Kidney (tissue), 22 donors: Measurements from ENCODE around the gene ITPRIPL2. TPM values are rescaled to one million over a fixed set of nuclear protein-coding genes. Genes with fewer than 3 reads are reported as not detected.
A peak's percentile ranks its signal among the peaks of the same experiment; 100 is the strongest.

Experiments used
- DNase-seq, 5 donors: peaks; one replicate each; pipeline ENCODE4 v3.0.0-alpha.2; 2013 to 2020
- FAIRE-seq: peaks from 2 replicates; lab custom pipeline; 2012; peaks lifted over from hg19 to GRCh38; lab: Jason Lieb, UNC
- H3K27ac ChIP-seq, 2 donors: one replicate each; pipeline ENCODE4 v1.7.0; 2013; ENCODE audit warnings: low read depth in 2 of 2, low read length in 2 of 2, inconsistent platforms in 1 of 2
- H3K27me3 ChIP-seq: one replicate; pipeline ENCODE4 v1.7.1; 2013; ENCODE audit warnings: low read length, inconsistent platforms; ENCODE audit not compliant: control insufficient read depth, insufficient read depth
- H3K36me3 ChIP-seq, 3 donors: one replicate each; pipeline versions ENCODE4 v1.7.0 to v1.7.1; 2013; ENCODE audit warnings: low read length in 3 of 3, control low read depth in 1 of 3, inconsistent platforms in 1 of 3; ENCODE audit not compliant: insufficient read depth in 3 of 3, control insufficient read depth in 2 of 3
- H3K4me1 ChIP-seq, 3 donors: one replicate each; pipeline versions ENCODE4 v1.7.0 to v1.7.1; 2013; ENCODE audit warnings: low read length in 3 of 3, inconsistent platforms in 1 of 3, low read depth in 1 of 3; ENCODE audit not compliant: control insufficient read depth in 2 of 3, insufficient read depth in 2 of 3
- H3K4me3 ChIP-seq, 3 donors: one replicate each; pipeline versions ENCODE4 v1.7.0 to v1.8.1; 2013; ENCODE audit warnings: low read length in 3 of 3, control low read depth in 1 of 3, inconsistent platforms in 1 of 3
- H3K9ac ChIP-seq, 3 donors: one replicate each; pipeline versions ENCODE4 v1.7.0 to v1.7.1; 2013; ENCODE audit warnings: low read length in 3 of 3, control low read depth in 1 of 3, inconsistent platforms in 1 of 3
- H3K9me3 ChIP-seq, 3 donors: one replicate each; pipeline versions ENCODE4 v1.7.0 to v1.7.1; 2013; ENCODE audit warnings: low read length in 3 of 3, control low read depth in 1 of 3, inconsistent platforms in 1 of 3; ENCODE audit not compliant: control insufficient read depth in 2 of 3, insufficient read depth in 1 of 3
- CTCF ChIP-seq: IDR thresholded peaks from 3 replicates; pipeline ENCODE4 v1.5.1; 2012; ENCODE audit warnings: mild to moderate bottlenecking, moderate library complexity, borderline replicate concordance; ENCODE audit not compliant: insufficient read depth; ENCODE audit errors: extremely low read depth
- intact Hi-C: fragments of 100-400 bp; cut with DNase I; formaldehyde crosslinking; loops from one replicate; pipeline ENCODE4 v1.11.1; 2022
- long read RNA-seq, 10 donors: library from polyadenylated mRNA in 1 of 10; unstranded in 1 of 10; transcript quantifications; one replicate each; pipeline ENCODE4 v2.0.0 and lab custom pipeline, GENCODE V29; 2021 to 2026
- polyA plus RNA-seq: library from polyadenylated mRNA; stranded (reverse); fragments of 350-450 nt; fragmentation: Illumina TruSeq; extraction: RNeasy Lipid Tissue Mini Kit (QIAGEN cat#74804); gene quantifications from one replicate; pipeline ENCODE4 v1.2.3, GENCODE V29; 2014; ENCODE audit warnings: low read depth, low replicate concordance; ENCODE audit not compliant: insufficient read depth
- total RNA-seq: library from RNA; stranded (reverse); fragmentation: NEBNext Ultra II Directional; extraction: Animal tissue kit (Norgen Biotek cat#: 25700); gene quantifications from one replicate; pipeline ENCODE4 v1.2.1, GENCODE V29; 2021
- donor health status: control.
- donor health status: control.
- donor health status: control.
- donor health status: control.
- donor health status: control.
- donor health status: DM: yes; HTN: yes; CAD: no.
- donor health status: Normal renal cell carcinoma (clear cell type).

The ITPRIPL2 gene
- 48.1 TPM for total RNA-seq
- polyA plus RNA-seq: 6.7 TPM
- long read RNA-seq, donor 1, full-length matches to known transcripts: 45 of 45 reads
- long read RNA-seq, donor 1, partial matches to known transcripts: 0 of 45 reads
- long read RNA-seq, donor 1, other reads (novel, unspliced or antisense): 0 of 45 reads
- long read RNA-seq, donor 2, full-length matches to known transcripts: 37 of 37 reads
- long read RNA-seq, donor 2, partial matches to known transcripts: 0 of 37 reads
- long read RNA-seq, donor 2, other reads (novel, unspliced or antisense): 0 of 37 reads
- long read RNA-seq, donor 3, full-length matches to known transcripts: 48 of 48 reads
- long read RNA-seq, donor 3, partial matches to known transcripts: 0 of 48 reads
- long read RNA-seq, donor 3, other reads (novel, unspliced or antisense): 0 of 48 reads
- long read RNA-seq, donor 4, full-length matches to known transcripts: 34 of 34 reads
- long read RNA-seq, donor 4, partial matches to known transcripts: 0 of 34 reads
- long read RNA-seq, donor 4, other reads (novel, unspliced or antisense): 0 of 34 reads
- long read RNA-seq, donor 5, full-length matches to known transcripts: 2 of 2 reads
- long read RNA-seq, donor 5, partial matches to known transcripts: 0 of 2 reads
- long read RNA-seq, donor 5, other reads (novel, unspliced or antisense): 0 of 2 reads
- long read RNA-seq, donor 6, full-length matches to known transcripts: 13 of 13 reads
- long read RNA-seq, donor 6, partial matches to known transcripts: 0 of 13 reads
- long read RNA-seq, donor 6, other reads (novel, unspliced or antisense): 0 of 13 reads
- long read RNA-seq, donor 7, full-length matches to known transcripts: 38 of 38 reads
- long read RNA-seq, donor 7, partial matches to known transcripts: 0 of 38 reads
- long read RNA-seq, donor 7, other reads (novel, unspliced or antisense): 0 of 38 reads
- long read RNA-seq, donor 8, full-length matches to known transcripts: 29 of 29 reads
- long read RNA-seq, donor 8, partial matches to known transcripts: 0 of 29 reads
- long read RNA-seq, donor 8, other reads (novel, unspliced or antisense): 0 of 29 reads
- long read RNA-seq, donor 9, full-length matches to known transcripts: 21 of 21 reads
- long read RNA-seq, donor 9, partial matches to known transcripts: 0 of 21 reads
- long read RNA-seq, donor 9, other reads (novel, unspliced or antisense): 0 of 21 reads
- long read RNA-seq, donor 10, full-length matches to known transcripts: 54 of 54 reads
- long read RNA-seq, donor 10, partial matches to known transcripts: 0 of 54 reads
- long read RNA-seq, donor 10, other reads (novel, unspliced or antisense): 0 of 54 reads

GRCh38 chr16:19113577-19114358 is at the start of gene ITPRIPL2:
ITPRIPL2 (plus strand) TSS chr16:19113964; CDS start chr16:19114462, 498 bp downstream.
- H3K4me1 ChIP-seq: peaks cover 0 to 25% (median 0%) of the 10 kb centered on the region in 3 donors

GRCh38 chr16:19066988-19067348 is 46.8 kb upstream of the ITPRIPL2 start:
- no peak for FAIRE-seq
- no peaks in the 10 kb centered on the region for H3K27me3 ChIP-seq
- H3K27ac ChIP-seq: peak overlapping the region; percentile 47 to 100
- no peaks in the 10 kb centered on the region for H3K9me3 ChIP-seq
- TF ChIP-seq CTCF: no peak
- peak overlapping the region in 1 of 3 donors; percentile 26 for H3K9ac ChIP-seq
- intact Hi-C loops: no loop called here
- peak overlapping the region; percentile 50 to 93 (median 82) for H3K4me3 ChIP-seq
- H3K36me3 ChIP-seq: no peaks in the 10 kb centered on the region
- peak in 1 of 5 donors; percentile 63 for DNase-seq
- peaks cover 0 to 7% (median 0%) of the 10 kb centered on the region in 3 donors for H3K4me1 ChIP-seq

More at GRCh38 chr16:19113577-19114358, at the start of gene ITPRIPL2:
- Histone ChIP-seq H3K36me3 (peaks cover 0 to 5% (median 0%) of the 10 kb centered on the region in 3 donors), H3K4me3 (peak within 1 kb of the TSS; percentile 42 to 67 (median 61)), H3K27me3 (no peaks in the 10 kb centered on the region), H3K27ac (peak within 1 kb of the TSS; percentile 82 to 94), H3K9ac (peak within 1 kb of the TSS; percentile 51 to 87 (median 55)), H3K9me3 (no peaks in the 10 kb centered on the region)
- intact Hi-C loops: no loop called here
- FAIRE-seq: no peak
- DNase-seq: peak; percentile 78 to 97 (median 88)
- no peak for TF ChIP-seq CTCF
